Measurements from ENCODE around the gene SLC13A3.

DNA sequence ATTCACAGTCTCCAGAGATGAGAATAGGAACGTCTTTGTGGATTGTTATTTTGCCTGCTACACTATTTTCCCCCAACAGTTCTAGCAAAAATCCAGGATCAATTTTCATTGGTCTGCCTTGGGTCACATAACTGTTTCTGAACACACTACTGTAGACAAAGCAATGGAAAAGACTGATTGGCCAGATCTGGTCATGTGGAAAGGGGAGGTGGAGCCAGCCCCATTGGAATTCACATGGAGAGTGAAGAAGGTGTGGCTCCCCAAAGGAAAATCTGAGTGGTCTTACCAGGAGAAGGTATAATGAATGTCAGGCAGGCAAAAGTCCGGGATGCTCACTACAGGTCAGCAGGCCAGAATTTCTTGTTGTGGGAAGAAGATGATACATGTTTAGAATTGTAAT is 47.5 kb upstream of the SLC13A3 start:
- TF ChIP-seq EZH2 (IDR thresholded peaks at IDR 0.05; ENCODE audit: borderline replicate concordance, low read depth, low read length, poor library complexity, severe bottlenecking), result no peak
- TF ChIP-seq, protein P1, sequence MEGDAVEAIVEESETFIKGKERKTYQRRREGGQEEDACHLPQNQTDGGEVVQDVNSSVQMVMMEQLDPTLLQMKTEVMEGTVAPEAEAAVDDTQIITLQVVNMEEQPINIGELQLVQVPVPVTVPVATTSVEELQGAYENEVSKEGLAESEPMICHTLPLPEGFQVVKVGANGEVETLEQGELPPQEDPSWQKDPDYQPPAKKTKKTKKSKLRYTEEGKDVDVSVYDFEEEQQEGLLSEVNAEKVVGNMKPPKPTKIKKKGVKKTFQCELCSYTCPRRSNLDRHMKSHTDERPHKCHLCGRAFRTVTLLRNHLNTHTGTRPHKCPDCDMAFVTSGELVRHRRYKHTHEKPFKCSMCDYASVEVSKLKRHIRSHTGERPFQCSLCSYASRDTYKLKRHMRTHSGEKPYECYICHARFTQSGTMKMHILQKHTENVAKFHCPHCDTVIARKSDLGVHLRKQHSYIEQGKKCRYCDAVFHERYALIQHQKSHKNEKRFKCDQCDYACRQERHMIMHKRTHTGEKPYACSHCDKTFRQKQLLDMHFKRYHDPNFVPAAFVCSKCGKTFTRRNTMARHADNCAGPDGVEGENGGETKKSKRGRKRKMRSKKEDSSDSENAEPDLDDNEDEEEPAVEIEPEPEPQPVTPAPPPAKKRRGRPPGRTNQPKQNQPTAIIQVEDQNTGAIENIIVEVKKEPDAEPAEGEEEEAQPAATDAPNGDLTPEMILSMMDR (conservative IDR thresholded peaks at IDR 0.05; ENCODE audit: low read depth, low read length), result no peak
